ENCODE measurements around the gene RNASE1.
"Not testable (repeated sequence)": the region's sequence is repeated elsewhere in the genome, so short reads cannot be mapped to it uniquely, and the experiment has no call there.

- TF ChIP-seq POLR2A, CTCF, POLR2AphosphoS5 (IDR thresholded peaks at IDR 0.05): not testable (repeated sequence)
These were observed 19.0 kb upstream of the RNASE1 start for GRCh38 chr14:20821521-20822108.

Measured in breast epithelium (tissue), 3 donors.